ENCODE measurements around the gene CCND3. TPM values are rescaled to one million over a fixed set of nuclear protein-coding genes. Genes with fewer than 3 reads are reported as not detected.

The CCND3 gene
- total and polyA plus RNA-seq, 2 of the 13 experiments (the other 11 are each of a cell fraction or from before 2014, with no cell fraction given) = 4.3 to 7.2 TPM

GRCh38 chr6:41965429-41966213, 24.0 kb upstream of the CCND3 start (continued):
- TF ChIP-seq ZNF629 (CRISPR knock-in tag; conservative IDR thresholded peaks at IDR 0.05) (peak; percentile 98), RCOR2 (CRISPR knock-in tag; IDR thresholded peaks at IDR 0.05) (0 out of 2 replicates have a peak, but pooled peaks have one; percentile 71), GABPA (IDR thresholded peaks at IDR 0.05; ENCODE audit: low read depth, low read length) (no peak), GABPA (CRISPR knock-in tag; IDR thresholded peaks at IDR 0.05; ENCODE audit: low read depth) (no peak), RXRA (CRISPR knock-in tag; IDR thresholded peaks at IDR 0.05) (no peak; the same call in 1 of the 2 replicates), ZNF251 (CRISPR knock-in tag; IDR thresholded peaks at IDR 0.05) (no peak), ARNT2 (CRISPR knock-in tag; IDR thresholded peaks at IDR 0.05; ENCODE audit: low read depth) (no peak), ARID3A (IDR thresholded peaks at IDR 0.05; ENCODE audit: low read depth, low read length) (peak; percentile 82), SCMH1 (CRISPR knock-in tag; IDR thresholded peaks at IDR 0.05; ENCODE audit: borderline replicate concordance) (no peak), MAZ (IDR thresholded peaks at IDR 0.05; ENCODE audit: borderline replicate concordance, low read depth, low read length) (no peak), MAZ (CRISPR knock-in tag; IDR thresholded peaks at IDR 0.05; ENCODE audit: low read depth) (no peak), NCOR1 (IDR thresholded peaks at IDR 0.05; ENCODE audit: borderline replicate concordance, low read length) (peak; percentile 34; the same call in 1 of the 2 replicates), BRD4 (CRISPR knock-in tag; IDR thresholded peaks at IDR 0.05) (no peak), KDM1A (CRISPR knock-in tag; IDR thresholded peaks at IDR 0.05) (peak; percentile 90), ZNF598 (CRISPR knock-in tag; IDR thresholded peaks at IDR 0.05; ENCODE audit: borderline replicate concordance) (no peak), ERF (CRISPR knock-in tag; IDR thresholded peaks at IDR 0.05) (no peak), PRDM15 (CRISPR knock-in tag; IDR thresholded peaks at IDR 0.05) (no peak), PPARG (CRISPR knock-in tag; conservative IDR thresholded peaks at IDR 0.05) (no peak)
- TF ChIP-seq, protein P1, sequence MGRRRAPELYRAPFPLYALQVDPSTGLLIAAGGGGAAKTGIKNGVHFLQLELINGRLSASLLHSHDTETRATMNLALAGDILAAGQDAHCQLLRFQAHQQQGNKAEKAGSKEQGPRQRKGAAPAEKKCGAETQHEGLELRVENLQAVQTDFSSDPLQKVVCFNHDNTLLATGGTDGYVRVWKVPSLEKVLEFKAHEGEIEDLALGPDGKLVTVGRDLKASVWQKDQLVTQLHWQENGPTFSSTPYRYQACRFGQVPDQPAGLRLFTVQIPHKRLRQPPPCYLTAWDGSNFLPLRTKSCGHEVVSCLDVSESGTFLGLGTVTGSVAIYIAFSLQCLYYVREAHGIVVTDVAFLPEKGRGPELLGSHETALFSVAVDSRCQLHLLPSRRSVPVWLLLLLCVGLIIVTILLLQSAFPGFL (CRISPR knock-in tag; IDR thresholded peaks at IDR 0.05) = no peak
- TF ChIP-seq, protein P2, sequence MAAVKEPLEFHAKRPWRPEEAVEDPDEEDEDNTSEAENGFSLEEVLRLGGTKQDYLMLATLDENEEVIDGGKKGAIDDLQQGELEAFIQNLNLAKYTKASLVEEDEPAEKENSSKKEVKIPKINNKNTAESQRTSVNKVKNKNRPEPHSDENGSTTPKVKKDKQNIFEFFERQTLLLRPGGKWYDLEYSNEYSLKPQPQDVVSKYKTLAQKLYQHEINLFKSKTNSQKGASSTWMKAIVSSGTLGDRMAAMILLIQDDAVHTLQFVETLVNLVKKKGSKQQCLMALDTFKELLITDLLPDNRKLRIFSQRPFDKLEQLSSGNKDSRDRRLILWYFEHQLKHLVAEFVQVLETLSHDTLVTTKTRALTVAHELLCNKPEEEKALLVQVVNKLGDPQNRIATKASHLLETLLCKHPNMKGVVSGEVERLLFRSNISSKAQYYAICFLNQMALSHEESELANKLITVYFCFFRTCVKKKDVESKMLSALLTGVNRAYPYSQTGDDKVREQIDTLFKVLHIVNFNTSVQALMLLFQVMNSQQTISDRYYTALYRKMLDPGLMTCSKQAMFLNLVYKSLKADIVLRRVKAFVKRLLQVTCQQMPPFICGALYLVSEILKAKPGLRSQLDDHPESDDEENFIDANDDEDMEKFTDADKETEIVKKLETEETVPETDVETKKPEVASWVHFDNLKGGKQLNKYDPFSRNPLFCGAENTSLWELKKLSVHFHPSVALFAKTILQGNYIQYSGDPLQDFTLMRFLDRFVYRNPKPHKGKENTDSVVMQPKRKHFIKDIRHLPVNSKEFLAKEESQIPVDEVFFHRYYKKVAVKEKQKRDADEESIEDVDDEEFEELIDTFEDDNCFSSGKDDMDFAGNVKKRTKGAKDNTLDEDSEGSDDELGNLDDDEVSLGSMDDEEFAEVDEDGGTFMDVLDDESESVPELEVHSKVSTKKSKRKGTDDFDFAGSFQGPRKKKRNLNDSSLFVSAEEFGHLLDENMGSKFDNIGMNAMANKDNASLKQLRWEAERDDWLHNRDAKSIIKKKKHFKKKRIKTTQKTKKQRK (IDR thresholded peaks at IDR 0.05; ENCODE audit: low read length) = no peak
